ENCODE measurements around the gene APOBEC2. TPM values are rescaled to one million over a fixed set of nuclear protein-coding genes. Genes with fewer than 3 reads are reported as not detected.
"Not testable (repeated sequence)": the region's sequence is repeated elsewhere in the genome, so short reads cannot be mapped to it uniquely, and the experiment has no call there.

APOBEC2 gene
- total and polyA plus RNA-seq, 9 of the 15 experiments (the other 6 are each of a cell fraction or from before 2014, with no cell fraction given), result 0.25 to 1.6 TPM; not detected in 7

DNA sequence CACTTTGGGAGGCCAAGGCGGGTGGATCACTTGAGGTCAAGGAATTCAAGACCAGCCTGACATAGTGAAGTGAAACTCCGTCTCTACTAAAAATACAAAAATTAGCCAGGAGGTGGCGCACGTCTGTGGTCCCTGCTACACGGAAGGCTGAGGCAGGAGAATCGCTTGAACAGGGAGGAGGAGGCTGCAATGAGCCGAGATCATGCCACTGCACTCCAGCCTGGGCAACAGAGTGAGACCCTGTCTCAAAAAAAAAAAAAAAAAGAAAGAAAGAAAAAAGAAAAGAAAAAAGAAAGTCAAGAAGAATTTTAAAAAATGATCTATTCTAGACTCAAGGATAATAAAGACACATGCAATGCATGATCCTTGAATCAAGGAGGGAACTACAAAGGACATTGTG is 46.8 kb upstream of the APOBEC2 start:
- BruUV-seq (replicated peaks); H3K79me2 ChIP-seq (ENCODE audit: control insufficient read depth, insufficient read depth, low read length); H2AFZ ChIP-seq (ENCODE audit: low read depth, low read length); H3K4me3 ChIP-seq; H3K4me2 ChIP-seq (ENCODE audit: insufficient read depth, low read length); POLR2A ChIA-PET; H3K9me3 ChIP-seq (replicated peaks; ENCODE audit: control insufficient read depth, insufficient read depth, low read depth, low read length); H3K9me1 ChIP-seq (ENCODE audit: control insufficient read depth, insufficient read depth, low read length); H3K27ac ChIP-seq (ENCODE audit: extremely low read depth, low read depth, low read length); H3K4me1 ChIP-seq (replicated peaks in 1 of 2; ENCODE audit: control insufficient read depth in 2 of 2, insufficient read depth in 2 of 2, low read length in 2 of 2); H3K36me3 ChIP-seq (ENCODE audit: control insufficient read depth, insufficient read depth, low read length); in situ Hi-C loops (cut with MboI); H4K20me1 ChIP-seq (replicated peaks; ENCODE audit: control insufficient read depth, insufficient read depth, low read length); H3K9ac ChIP-seq (ENCODE audit: insufficient read depth in 1 of 2, low read depth in 2 of 2, low read length in 2 of 2): not testable (repeated sequence)
- CTCF ChIA-PET (ENCODE audit: low intra/inter-chr PET ratio), result interaction anchor here (0.6 to 4.0 kb wide), 4 partner anchors 15 to 312 kb away, joined by 3 to 26 read pairs (median 7); no protein-coding TSS in a partner anchor
- peak; percentile 96 for ATAC-seq
- intact Hi-C loops (cut with micrococcal nuclease), result loop anchor here (2.0 kb wide), 1 partner anchor 61 kb away; no protein-coding TSS in a partner anchor
- FAIRE-seq, result peak; percentile 95
- H3K27me3 ChIP-seq (ENCODE audit: control insufficient read depth in 2 of 2, insufficient read depth in 2 of 2, low read length in 2 of 2), result peaks cover 28 to 36% of the 10 kb centered on the region in 2 experiments
- DNase-seq (ENCODE audit: extremely low read depth in 1 of 4, low spot score in 3 of 4), result peak; percentile 34 to 81 (median 37)
- WGBS (ENCODE audit: insufficient coverage, low coverage, missing lambda C conversion rate), result 0% methylated on average over 6 of the region's 7 CpGs
- TF ChIP-seq, protein P1, sequence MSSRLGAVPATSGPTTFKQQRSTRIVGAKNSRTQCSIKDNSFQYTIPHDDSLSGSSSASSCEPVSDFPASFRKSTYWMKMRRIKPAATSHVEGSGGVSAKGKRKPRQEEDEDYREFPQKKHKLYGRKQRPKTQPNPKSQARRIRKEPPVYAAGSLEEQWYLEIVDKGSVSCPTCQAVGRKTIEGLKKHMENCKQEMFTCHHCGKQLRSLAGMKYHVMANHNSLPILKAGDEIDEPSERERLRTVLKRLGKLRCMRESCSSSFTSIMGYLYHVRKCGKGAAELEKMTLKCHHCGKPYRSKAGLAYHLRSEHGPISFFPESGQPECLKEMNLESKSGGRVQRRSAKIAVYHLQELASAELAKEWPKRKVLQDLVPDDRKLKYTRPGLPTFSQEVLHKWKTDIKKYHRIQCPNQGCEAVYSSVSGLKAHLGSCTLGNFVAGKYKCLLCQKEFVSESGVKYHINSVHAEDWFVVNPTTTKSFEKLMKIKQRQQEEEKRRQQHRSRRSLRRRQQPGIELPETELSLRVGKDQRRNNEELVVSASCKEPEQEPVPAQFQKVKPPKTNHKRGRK (tag; IDR thresholded peaks at IDR 0.05), result peak; percentile 64
- TF ChIP-seq HLTF (IDR thresholded peaks at IDR 0.05) (peak; percentile 50; the same call in 1 of the 2 replicates), KLF16 (IDR thresholded peaks at IDR 0.05) (0 out of 2 replicates have a peak, but pooled peaks have one; percentile 6), BMI1 (IDR thresholded peaks at IDR 0.05; ENCODE audit: low read length) (0 out of 2 replicates have a peak, but pooled peaks have one; percentile 38), ZNF644 (tag; IDR thresholded peaks at IDR 0.05; ENCODE audit: low read depth) (0 out of 2 replicates have a peak, but pooled peaks have one; percentile 35), RAD21 (CRISPR knock-in tag; conservative IDR thresholded peaks at IDR 0.05 in 1 of 2, IDR thresholded peaks at IDR 0.05 in 1 of 2) (peak; percentile 62 to 68), DPF2 (IDR thresholded peaks at IDR 0.05) (peak; percentile 25; the same call in 1 of the 2 replicates), SMARCA5 (IDR thresholded peaks at IDR 0.05) (peak; percentile 50; the same call in 1 of the 2 replicates), ZNF24 (IDR thresholded peaks at IDR 0.05) (0 out of 2 replicates have a peak, but pooled peaks have one; percentile 30)
- TF ChIP-seq, protein P2, sequence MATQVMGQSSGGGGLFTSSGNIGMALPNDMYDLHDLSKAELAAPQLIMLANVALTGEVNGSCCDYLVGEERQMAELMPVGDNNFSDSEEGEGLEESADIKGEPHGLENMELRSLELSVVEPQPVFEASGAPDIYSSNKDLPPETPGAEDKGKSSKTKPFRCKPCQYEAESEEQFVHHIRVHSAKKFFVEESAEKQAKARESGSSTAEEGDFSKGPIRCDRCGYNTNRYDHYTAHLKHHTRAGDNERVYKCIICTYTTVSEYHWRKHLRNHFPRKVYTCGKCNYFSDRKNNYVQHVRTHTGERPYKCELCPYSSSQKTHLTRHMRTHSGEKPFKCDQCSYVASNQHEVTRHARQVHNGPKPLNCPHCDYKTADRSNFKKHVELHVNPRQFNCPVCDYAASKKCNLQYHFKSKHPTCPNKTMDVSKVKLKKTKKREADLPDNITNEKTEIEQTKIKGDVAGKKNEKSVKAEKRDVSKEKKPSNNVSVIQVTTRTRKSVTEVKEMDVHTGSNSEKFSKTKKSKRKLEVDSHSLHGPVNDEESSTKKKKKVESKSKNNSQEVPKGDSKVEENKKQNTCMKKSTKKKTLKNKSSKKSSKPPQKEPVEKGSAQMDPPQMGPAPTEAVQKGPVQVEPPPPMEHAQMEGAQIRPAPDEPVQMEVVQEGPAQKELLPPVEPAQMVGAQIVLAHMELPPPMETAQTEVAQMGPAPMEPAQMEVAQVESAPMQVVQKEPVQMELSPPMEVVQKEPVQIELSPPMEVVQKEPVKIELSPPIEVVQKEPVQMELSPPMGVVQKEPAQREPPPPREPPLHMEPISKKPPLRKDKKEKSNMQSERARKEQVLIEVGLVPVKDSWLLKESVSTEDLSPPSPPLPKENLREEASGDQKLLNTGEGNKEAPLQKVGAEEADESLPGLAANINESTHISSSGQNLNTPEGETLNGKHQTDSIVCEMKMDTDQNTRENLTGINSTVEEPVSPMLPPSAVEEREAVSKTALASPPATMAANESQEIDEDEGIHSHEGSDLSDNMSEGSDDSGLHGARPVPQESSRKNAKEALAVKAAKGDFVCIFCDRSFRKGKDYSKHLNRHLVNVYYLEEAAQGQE (IDR thresholded peaks at IDR 0.05; ENCODE audit: borderline replicate concordance), result peak; percentile 38; the same call in 1 of the 2 replicates
- TF ChIP-seq, protein P2 (CRISPR knock-in tag; IDR thresholded peaks at IDR 0.05; ENCODE audit: low read depth), result not testable (repeated sequence)
- TF ChIP-seq, protein P3, sequence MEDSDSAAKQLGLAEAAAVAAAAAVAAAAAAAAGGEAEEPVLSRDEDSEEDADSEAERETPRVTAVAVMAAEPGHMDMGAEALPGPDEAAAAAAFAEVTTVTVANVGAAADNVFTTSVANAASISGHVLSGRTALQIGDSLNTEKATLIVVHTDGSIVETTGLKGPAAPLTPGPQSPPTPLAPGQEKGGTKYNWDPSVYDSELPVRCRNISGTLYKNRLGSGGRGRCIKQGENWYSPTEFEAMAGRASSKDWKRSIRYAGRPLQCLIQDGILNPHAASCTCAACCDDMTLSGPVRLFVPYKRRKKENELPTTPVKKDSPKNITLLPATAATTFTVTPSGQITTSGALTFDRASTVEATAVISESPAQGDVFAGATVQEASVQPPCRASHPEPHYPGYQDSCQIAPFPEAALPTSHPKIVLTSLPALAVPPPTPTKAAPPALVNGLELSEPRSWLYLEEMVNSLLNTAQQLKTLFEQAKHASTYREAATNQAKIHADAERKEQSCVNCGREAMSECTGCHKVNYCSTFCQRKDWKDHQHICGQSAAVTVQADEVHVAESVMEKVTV (CRISPR knock-in tag; IDR thresholded peaks at IDR 0.05), result peak; percentile 19; the same call in 1 of the 2 replicates

Measured in K562 (cell line).